Lower lobe of right lung (tissue), 2 donors: ENCODE measurements around the gene CEBPG. TPM values are rescaled to one million over a fixed set of nuclear protein-coding genes. Genes with fewer than 3 reads are reported as not detected.

Experiments
- ATAC-seq, 2 donors: fragments of 200-7000 bp; cut with Tn5 transposase; one replicate each; pipeline ENCODE4 v1.9.1; 2020 to 2022; ENCODE audit warnings: mild to moderate bottlenecking in 2 of 2, moderate library complexity in 2 of 2
- DNase-seq: peaks from one replicate; pipeline ENCODE4 v3.0.0-alpha.2; 2020
- H3K27ac ChIP-seq: fragments of 200-600 bp; one replicate; pipeline ENCODE4 v1.8.0; 2022
- H3K27me3 ChIP-seq: fragments of 200-600 bp; one replicate; pipeline ENCODE4 v1.8.0; 2022; ENCODE audit warnings: low read depth
- H3K36me3 ChIP-seq: fragments of 200-600 bp; one replicate; pipeline ENCODE4 v1.8.0; 2022; ENCODE audit warnings: mild to moderate bottlenecking
- H3K4me1 ChIP-seq: fragments of 200-600 bp; one replicate; pipeline ENCODE4 v1.8.0; 2022
- H3K4me3 ChIP-seq: fragments of 200-600 bp; one replicate; pipeline ENCODE4 v1.8.0; 2022; ENCODE audit warnings: mild to moderate bottlenecking
- H3K9me3 ChIP-seq: fragments of 200-600 bp; one replicate; pipeline ENCODE4 v1.8.0; 2022
- CTCF ChIP-seq: fragments of 200-600 bp; IDR thresholded peaks from one replicate; pipeline ENCODE4 v1.8.0; 2022; ENCODE audit warnings: antibody characterized with exemption, mild to moderate bottlenecking
- intact Hi-C: fragments of 100-400 bp; cut with DNase I; formaldehyde crosslinking; loops from one replicate; pipeline ENCODE4 v1.11.0; 2022
- total RNA-seq: library from RNA; stranded (reverse); fragmentation: NEBNext Ultra II Directional; extraction: Animal tissue kit (Norgen Biotek cat#: 25700); gene quantifications from one replicate; pipeline ENCODE4 v1.2.1, GENCODE V29; 2021
- donor health status: DM: no; HTN: yes; CAD: no; lungs with severe emphysema.

Gene CEBPG
- total RNA-seq, 1 donor from 2014 or later, result 29.6 TPM

- no peak for DNase-seq
Measured at GRCh38 chr19:33339016-33339984, 34.2 kb upstream of the CEBPG start.

GRCh38 chr19:33340991-33341390 is 32.5 kb upstream of the CEBPG start:
- Histone ChIP-seq H3K27ac (no peak overlapping the region), H3K27me3 (peaks cover 4% of the 10 kb centered on the region), H3K36me3 (no peaks in the 10 kb centered on the region), H3K9me3 (no peaks in the 10 kb centered on the region), H3K4me3 (no peak overlapping the region), H3K4me1 (no peaks in the 10 kb centered on the region)
- no peak for DNase-seq
- TF ChIP-seq CTCF, result no peak
- no peak for ATAC-seq
- intact Hi-C loops, result no loop called here

More at GRCh38 chr19:33339016-33339984, 34.2 kb upstream of the CEBPG start:
- intact Hi-C loops, result no loop called here
- Histone ChIP-seq H3K4me3 (no peak overlapping the region), H3K9me3 (no peaks in the 10 kb centered on the region), H3K36me3 (no peaks in the 10 kb centered on the region), H3K27ac (no peak overlapping the region), H3K4me1 (no peaks in the 10 kb centered on the region), H3K27me3 (no peaks in the 10 kb centered on the region)
- TF ChIP-seq CTCF, result no peak
- no peak for ATAC-seq

GRCh38 chr19:33343301-33343700 is 30.2 kb upstream of the CEBPG start:
- Histone ChIP-seq H3K9me3 (no peaks in the 10 kb centered on the region), H3K36me3 (no peaks in the 10 kb centered on the region), H3K4me1 (no peaks in the 10 kb centered on the region), H3K4me3 (no peak overlapping the region), H3K27me3 (peaks cover 8% of the 10 kb centered on the region), H3K27ac (no peak overlapping the region)
- DNase-seq (no peak), ATAC-seq (no peak)
- intact Hi-C loops, result no loop called here
- no peak for TF ChIP-seq CTCF

- Histone ChIP-seq H3K27me3 (peaks cover 8% of the 10 kb centered on the region), H3K4me3 (no peak overlapping the region), H3K9me3 (no peaks in the 10 kb centered on the region), H3K4me1 (no peaks in the 10 kb centered on the region), H3K27ac (no peak overlapping the region), H3K36me3 (no peaks in the 10 kb centered on the region)
- no peak for DNase-seq
- no peak for ATAC-seq
- TF ChIP-seq CTCF, result no peak
- intact Hi-C loops, result no loop called here
Measured at GRCh38 chr19:33343859-33344572, 29.5 kb upstream of the CEBPG start.

- Histone ChIP-seq H3K36me3 (no peaks in the 10 kb centered on the region), H3K9me3 (no peaks in the 10 kb centered on the region), H3K27ac (no peak overlapping the region), H3K4me1 (no peaks in the 10 kb centered on the region), H3K4me3 (no peak overlapping the region), H3K27me3 (peaks cover 8% of the 10 kb centered on the region)
- no peak for ATAC-seq
- DNase-seq, result no peak
- no peak for TF ChIP-seq CTCF
- intact Hi-C loops, result no loop called here
Measured at GRCh38 chr19:33344573-33344925, 29.0 kb upstream of the CEBPG start.
